Inflammatory macrophage treated with lipopolysaccharide for 1 hour (primary cell): ENCODE measurements around the gene CCNK.

Source experiments
- DNase-seq, 2 donors: peaks; one replicate each; pipeline ENCODE4 v3.0.0-alpha.2; 2020 to 2022

Gene CCNK

GRCh38 chr14:99467336-99468078 lies 13.7 kb upstream of the CCNK start:
- DNase-seq, result no peak

- DNase-seq, result no peak
Observed at GRCh38 chr14:99468081-99468480, 13.1 kb upstream of the CCNK start.

GRCh38 chr14:99468836-99469592 lies 12.2 kb upstream of the CCNK start:
- no peak for DNase-seq

DNA sequence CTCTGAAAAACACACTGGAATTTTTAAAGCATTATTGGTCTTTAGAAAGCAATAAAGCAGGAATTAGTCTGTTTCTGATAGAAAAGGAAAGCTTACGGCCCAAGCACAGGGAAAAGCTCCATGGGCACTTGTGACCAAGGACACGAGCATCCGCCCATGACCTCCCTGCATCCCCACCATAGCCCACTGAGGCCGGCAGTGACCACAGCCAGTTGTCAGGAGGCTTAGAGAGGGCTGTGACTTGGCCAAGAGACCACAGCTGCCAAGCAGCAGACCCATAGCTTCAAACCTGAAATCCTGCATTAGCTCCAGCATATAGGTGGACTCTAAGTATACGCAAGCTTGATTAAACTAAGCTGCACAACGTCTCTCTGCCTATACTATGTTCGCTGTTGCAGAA lies 9.5 kb upstream of the CCNK start:
- DNase-seq, result no peak

DNA sequence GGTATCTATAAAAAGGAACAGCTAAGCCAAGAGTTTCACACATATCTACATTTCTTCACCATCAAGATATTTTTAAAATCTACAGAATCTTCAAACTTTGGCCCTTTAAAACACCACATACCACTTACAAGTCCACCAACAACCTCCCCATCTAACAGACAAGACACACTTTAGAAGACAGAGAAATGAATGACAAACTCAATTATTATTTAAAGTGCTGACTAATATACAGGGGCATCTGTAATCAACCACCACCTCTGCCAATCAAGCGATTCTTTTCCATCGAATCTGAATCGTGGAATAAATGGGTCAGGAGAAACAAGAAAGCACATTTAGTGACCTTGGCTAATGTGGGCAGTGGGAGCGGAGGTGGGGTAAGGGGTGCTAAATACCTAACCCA lies 8.3 kb upstream of the CCNK start:
- no peak for DNase-seq

DNA sequence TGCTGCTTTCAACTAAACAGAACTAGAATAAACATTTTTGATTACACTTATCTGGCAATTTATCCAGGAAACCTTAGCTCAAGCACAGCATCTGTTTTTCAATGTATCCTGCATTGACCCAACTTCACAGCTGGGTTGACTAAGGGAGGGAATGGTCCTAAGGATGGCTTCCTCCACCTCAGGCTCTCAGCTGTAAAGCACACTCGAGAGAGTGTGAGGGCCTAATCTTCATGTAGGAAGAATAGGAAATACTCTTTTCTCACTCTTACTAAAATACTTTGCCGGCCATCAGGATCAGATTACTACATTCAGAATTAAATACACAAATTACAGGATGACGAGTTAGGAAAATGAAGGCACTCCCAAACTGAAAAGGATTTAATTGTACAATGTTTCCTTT lies 7.8 kb upstream of the CCNK start:
- no peak for DNase-seq

GRCh38 chr14:99475179-99475578 lies 6.0 kb upstream of the CCNK start:
- DNase-seq, result no peak

GRCh38 chr14:99475660-99476059 lies 5.5 kb upstream of the CCNK start:
- no peak for DNase-seq

DNA sequence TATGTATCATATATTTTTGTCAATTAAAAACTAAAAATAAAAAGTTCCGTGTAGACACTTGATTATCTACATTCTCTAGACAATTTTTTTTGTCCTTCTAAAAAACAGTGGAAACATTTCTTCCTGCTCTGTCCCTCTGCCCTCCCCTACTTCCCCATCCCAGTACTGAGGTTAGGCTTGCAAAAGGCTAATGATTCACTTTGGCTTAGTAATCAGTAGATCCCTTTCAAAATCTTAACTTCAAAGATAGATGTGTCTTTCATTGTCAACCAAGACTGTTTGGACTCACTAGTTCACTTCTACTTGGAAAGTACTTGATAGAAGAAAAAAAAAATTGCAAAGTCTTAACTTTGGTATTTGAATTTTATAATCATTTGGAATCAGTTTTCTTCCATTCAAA lies 4.3 kb upstream of the CCNK start:
- peak; percentile 81 to 82 for DNase-seq

GRCh38 chr14:99478128-99478527 lies 3.1 kb upstream of the CCNK start:
- DNase-seq, result no peak

DNA sequence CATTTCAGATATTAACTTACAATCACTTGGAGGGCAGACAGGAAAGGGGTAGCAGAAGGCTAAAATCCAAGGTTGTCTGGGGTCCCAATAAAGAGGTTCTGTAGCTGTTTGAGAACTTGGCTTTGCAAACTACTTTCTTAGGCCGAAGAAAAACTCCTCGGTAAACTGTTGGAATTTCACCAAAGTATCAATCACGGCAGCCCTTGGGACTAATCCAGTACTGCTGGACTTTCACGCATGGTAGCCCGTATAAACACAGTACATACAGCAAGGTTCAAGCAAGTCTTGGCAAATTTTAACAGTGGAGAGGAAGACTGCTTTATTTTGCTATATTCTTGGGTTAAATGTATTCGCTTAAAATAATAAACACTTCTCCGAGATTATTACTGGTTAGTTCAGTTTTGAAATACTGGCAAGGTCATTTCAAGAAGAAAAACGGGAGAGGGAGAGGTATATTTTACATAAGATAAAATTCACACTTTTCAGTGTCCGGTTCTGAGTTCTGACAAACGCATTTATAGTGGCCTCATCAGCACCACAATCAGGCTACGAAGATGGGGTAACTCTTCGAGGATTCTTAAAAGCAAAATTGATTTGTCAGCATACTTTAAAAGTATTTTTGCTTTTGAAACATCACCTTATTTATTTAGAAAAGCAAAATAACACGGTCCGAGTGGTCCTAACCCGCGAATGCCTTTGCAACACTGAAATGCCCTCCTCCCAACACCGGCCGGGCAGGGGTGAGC lies 1.9 kb upstream of the CCNK start:
- no peak for DNase-seq

DNA sequence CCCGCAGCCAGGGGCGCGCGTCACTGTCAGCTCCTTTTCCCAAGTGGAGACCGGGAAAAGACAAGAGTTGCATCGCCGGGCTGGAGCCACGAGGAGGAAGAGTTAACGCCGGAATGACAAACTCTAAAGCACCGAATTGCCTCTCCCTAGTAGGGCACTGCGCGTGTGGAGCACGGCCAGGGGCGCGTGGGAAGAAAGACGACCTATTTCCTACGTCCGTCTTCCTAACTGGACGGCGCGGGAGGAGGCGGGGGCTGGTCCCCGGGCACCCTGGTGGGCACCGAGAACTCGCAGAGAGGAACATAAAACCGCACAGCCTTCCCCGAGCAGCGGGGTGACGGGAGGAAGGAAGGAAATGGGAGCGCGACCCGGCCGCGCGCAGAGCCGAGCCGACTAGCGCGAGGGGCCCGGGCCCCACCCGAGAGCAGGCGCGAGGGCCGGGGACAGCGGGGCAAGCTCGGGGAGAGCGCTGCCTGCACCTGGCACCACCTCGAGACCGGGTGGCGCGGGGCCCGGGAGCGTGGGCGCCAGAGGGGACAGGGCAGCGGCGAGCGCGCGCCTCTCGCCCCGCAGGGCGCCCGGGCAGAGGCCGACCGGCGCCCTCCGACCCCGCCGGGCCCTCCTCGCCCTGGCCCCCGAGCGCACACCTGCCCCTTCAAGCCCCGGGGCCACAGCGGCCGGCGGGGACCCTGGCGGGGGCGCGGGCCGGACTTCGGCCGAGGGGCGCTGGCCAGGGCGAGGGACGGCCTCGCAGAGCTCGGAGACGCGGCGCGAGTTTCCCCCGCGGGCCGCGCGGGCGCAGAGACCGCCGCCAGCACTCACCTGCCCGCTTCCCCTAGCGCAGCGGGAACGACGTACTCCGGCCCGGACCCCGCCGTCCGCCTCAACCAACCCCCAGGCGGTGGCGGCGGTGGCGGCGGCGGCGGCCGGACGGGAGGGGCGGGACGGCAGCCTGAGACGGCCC lies 1.0 kb upstream of the CCNK start, which contains the start of gene SETD3:
Gene SETD3 (minus strand): TSS at position 954 of the 964 bp plus-strand sequence. CDS start 15,054 bp downstream, outside the sequence.
- peak; percentile 83 to 86 for DNase-seq

DNA sequence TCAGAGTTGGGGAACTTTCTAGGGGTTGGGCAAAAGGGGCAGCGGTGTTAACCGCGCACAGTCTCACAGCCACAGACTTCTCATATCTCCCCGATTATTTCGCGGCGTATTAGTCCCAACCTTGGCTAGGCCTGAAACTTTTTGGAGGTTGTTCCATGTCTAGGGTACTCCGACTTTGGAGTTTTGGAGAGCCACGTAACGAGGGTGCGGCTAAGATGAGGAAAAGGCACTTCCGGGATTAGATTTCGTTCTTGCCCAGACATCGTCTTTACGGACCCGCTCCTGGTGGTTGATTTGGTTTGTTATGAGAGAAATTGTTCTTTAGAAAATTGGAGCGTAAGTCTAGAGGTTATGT lies 513 bp downstream of the CCNK start:
- DNase-seq, result peak; percentile 52 to 66

GRCh38 chr14:99484106-99484505 lies 2.9 kb downstream of the CCNK start:
- DNase-seq, result no peak

DNA sequence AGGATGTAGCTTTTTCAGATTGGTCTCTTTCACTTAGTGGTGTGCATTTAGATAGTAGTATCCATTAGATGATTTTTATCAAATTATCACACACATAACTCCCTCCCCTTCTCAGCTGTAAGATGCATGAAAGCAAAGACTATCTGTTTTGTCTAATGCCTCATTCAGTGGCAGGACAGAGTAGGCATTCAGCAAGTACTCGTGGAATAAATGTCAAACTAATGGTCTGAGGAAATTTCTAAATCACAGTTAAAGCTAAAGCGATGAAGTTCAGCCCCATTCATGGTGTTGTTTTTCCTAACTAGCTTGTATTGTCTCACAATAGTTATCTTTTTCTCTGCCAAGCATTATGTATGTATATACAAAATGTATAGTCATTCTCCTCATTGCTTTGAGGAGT lies 16.1 kb downstream of the CCNK start:
- no peak for DNase-seq

- no peak for DNase-seq
Observed at GRCh38 chr14:99497894-99498293, 16.7 kb downstream of the CCNK start.

DNA sequence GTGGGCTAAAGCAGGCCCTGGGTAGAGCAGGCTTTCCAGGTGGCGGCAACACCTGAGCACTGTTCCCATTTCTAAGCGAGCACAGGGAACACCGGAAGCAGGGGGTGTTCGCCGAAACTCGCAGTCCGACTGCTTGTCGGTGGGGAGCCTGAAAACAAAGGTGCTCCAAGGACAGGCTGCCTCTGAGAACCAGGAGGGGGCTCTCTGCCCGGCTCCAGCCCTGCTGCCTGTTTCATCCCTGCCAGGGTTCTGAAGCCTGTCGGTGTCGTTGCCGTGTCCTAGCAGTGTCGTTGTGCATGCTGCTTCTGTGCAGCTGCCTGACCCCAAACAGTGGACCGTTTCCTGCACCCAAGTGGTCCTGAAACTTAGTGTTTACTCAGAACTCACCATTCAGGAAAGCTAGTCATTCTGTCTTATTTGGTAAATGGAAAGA lies 21.8 kb downstream of the CCNK start:
- no peak for DNase-seq

DNA sequence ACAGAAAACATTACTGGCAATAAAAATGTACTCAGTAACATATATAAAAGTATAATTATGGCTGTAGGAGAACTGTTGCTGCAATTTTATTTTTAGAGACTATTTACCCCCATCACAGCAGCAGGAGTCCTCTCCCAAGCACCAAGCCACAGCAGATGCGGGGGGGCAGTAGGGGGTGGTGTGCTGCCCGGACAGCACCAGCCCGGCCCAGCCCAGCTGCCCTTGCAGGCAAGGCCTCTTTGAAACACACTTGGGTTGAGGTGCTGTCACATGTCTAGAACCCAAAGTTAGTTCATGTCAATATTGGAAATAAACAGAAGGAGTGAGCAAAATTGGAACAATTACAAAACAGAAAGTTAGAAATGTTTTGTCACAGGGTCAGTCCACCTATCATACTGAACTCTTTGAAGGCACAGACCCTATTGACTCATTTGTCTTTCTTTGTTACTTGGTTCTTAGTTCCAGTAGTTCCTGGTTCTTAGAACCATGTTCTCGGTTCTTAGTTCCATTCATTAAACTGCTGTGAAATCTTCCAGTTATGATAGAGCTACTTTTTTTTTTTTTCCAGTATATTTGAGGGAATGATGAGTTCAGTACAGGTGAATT lies 22.7 kb downstream of the CCNK start:
- DNase-seq, result no peak

DNA sequence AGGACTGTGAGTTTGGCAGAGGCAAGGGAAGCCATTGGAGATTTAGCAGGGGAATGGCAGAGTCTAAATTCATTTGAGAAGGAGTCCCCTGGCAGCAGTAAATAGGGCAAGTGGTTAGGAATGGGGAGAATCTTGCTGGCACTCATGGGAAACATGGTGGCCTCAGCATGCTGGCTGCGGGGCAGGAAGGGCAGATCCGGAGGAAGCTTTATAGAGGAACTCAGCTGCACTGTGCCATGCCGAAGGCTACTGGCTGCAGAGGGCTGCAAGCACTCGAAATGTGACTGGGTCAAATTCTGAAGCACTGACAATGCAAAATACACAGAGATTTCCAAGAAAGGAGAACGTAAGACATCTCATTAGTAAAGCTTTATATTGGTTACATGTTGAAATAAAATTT lies 23.9 kb downstream of the CCNK start:
- no peak for DNase-seq

- no peak for DNase-seq
Observed at GRCh38 chr14:99506276-99506675, 25.1 kb downstream of the CCNK start.

DNA sequence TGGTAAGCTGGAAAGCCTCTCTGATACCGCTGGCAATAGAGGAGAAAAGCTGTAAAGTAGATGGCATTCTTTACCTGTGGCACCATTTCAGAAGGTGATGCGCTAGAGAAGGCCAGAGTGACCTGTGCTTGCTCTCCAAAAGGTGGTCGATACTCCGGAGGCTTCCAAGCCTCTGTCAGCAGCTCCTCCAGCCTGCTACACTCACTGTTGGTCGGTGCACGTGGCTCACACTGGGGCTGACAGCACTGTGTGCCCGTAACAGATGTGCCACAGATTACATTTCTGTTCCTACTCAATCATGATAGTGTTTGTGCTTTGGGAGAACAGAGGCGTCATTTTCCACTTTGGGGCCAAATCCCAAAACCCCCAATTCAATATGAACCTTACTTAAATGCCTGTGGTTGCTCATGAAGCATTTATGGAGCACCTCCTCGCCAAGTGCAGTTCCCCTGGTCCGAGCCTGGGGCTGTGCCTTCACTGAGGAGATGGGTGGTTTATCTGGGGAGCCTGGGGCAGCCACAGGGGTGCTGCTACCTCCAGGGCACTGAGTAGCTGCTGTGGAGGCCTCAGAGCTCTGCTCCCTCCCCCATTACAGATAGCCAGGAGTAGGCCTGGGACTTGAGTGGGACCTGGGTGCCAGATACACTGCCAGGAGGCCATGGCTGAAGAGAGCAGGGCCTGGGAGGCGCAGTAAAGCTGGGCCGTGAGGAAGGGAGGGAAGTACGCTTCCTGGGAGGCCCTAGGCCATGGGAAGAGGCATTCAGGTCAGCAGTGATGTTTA lies 26.8 kb downstream of the CCNK start:
- no peak for DNase-seq
